GM21529 (cell line): ENCODE results near the gene PFKP.

Source experiments
- ATAC-seq: cut with Tn5 transposase; IDR thresholded peaks from one replicate; pipeline ENCODE4 v1.9.1; 2021; ENCODE audit not compliant: unreplicated experiment

PFKP gene

GRCh38 chr10:3129581-3130340, 62.4 kb downstream of the PFKP start:
- ATAC-seq, result no peak

GRCh38 chr10:3131098-3131497, 63.8 kb downstream of the PFKP start:
- no peak for ATAC-seq

- ATAC-seq, result no peak
These were observed 65.0 kb downstream of the PFKP start for GRCh38 chr10:3132036-3133025.

GRCh38 chr10:3133948-3134347, 66.6 kb downstream of the PFKP start:
- ATAC-seq, result no peak

- no peak for ATAC-seq
These were observed 67.7 kb downstream of the PFKP start for GRCh38 chr10:3135006-3135405.

- ATAC-seq, result no peak
These were observed 69.0 kb downstream of the PFKP start for GRCh38 chr10:3136336-3136735.

- no peak for ATAC-seq
These were observed 69.6 kb downstream of the PFKP start for GRCh38 chr10:3136763-3137611.

GRCh38 chr10:3137958-3138726, 70.8 kb downstream of the PFKP start:
- ATAC-seq, result no peak

GRCh38 chr10:3139216-3139910, 72.0 kb downstream of the PFKP start:
- no peak for ATAC-seq

- no peak for ATAC-seq
These were observed 72.9 kb downstream of the PFKP start for GRCh38 chr10:3140280-3140679.

GRCh38 chr10:3141351-3142005, 74.1 kb downstream of the PFKP start:
- ATAC-seq, result no peak

- ATAC-seq, result no peak
These were observed 75.0 kb downstream of the PFKP start for GRCh38 chr10:3142146-3142875.

GRCh38 chr10:3143366-3143765, 76.0 kb downstream of the PFKP start:
- ATAC-seq, result no peak

- ATAC-seq, result no peak
These were observed 76.6 kb downstream of the PFKP start for GRCh38 chr10:3143791-3144434.

- ATAC-seq, result no peak
These were observed 78.0 kb downstream of the PFKP start for GRCh38 chr10:3145366-3145765.

- no peak for ATAC-seq
These were observed 78.9 kb downstream of the PFKP start for GRCh38 chr10:3146289-3146688.

- ATAC-seq, result no peak
These were observed 79.9 kb downstream of the PFKP start for GRCh38 chr10:3147117-3147820.
